ENCODE data around the gene FKBP3. TPM values are rescaled to one million over a fixed set of nuclear protein-coding genes. Genes with fewer than 3 reads are reported as not detected.

The FKBP3 gene
- total and polyA plus RNA-seq, 2 of the 13 experiments (the other 11 are each of a cell fraction or from before 2014, with no cell fraction given), result 57.0 to 87.6 TPM

DNA sequence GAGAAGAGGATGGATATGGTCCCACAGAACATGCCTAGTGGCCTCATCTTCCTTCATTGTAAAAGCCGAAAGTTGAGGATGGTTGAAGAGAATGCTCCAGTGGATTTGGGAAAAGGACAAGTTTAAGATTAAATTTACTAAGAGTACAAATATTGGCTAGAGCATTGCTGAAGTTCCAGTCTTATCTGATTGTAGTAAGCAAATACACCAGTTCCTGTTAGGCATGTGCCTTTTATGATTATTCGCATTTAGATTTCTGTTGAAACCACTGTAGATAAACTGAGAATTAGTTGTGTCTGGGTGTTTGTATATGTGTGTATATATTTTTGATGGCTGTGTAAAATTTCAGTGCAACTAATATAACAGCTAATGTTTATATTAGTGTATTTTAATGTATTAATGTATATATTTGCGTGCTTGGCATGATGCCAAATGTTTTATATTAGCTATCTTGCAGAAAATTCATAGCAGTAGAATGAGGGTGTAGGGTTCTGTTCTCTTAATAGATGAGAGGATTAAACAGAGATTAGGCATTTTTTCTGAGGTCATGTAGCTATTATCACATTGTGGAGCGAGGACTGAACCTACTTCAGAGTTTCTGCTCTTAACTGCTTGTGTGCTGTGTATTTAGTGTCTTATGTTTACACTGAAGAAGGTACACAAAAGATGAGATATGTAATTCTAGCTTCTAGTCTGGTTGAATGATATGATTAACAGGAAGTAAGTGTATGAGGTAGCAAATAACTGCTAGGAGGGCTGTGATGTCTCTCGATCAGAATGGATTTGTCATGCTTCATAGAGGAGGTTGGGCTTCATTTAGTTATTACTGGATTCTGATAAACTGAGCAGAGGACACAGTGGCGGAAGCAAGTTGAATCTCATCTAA, 21.1 kb downstream of the FKBP3 start:
- 0 out of 2 replicates have a peak, but pooled peaks cover 7% of the 10 kb centered on the region for H4K20me1 ChIP-seq (ENCODE audit: insufficient read depth, low read length)
- BruUV-seq (replicated peaks), result no TSS peak
- H3K27ac ChIP-seq (ENCODE audit: extremely low read length, insufficient read depth, low read length), result peak overlapping the region; percentile 35
- H2AFZ ChIP-seq (ENCODE audit: low read length), result no peak overlapping the region
- no peak overlapping the region; a peak in 1 of 6 replicates for H3K4me3 ChIP-seq (replicated peaks in 1 of 3; ENCODE audit: insufficient read depth in 1 of 3, low read depth in 2 of 3, low read length in 3 of 3)
- no peaks in the 10 kb centered on the region for H3K9me3 ChIP-seq (ENCODE audit: low read length)
- CTCF ChIA-PET (ENCODE audit: low intra/inter-chr PET ratio, low total read pairs), result no interaction called here
- peaks cover 34% of the 10 kb centered on the region for H3K4me1 ChIP-seq (ENCODE audit: insufficient read depth, low read length)
- WGBS (ENCODE audit: low lambda C conversion rate), result 81% methylated on average over 6 of the region's 6 CpGs
- in situ Hi-C loops (cut with HindIII; ENCODE audit: extremely low pct_ligation_motif_present, low pct_unique_long_range_greater_than_20kb) (no loop called here), intact Hi-C loops (cut with micrococcal nuclease; ENCODE audit: unreplicated experiment) (loop anchor here (2.0 kb wide), 1 partner anchor 22 kb away; the partner anchor contains the start of genes FANCM and FKBP3)
- POLR2A ChIA-PET, result interaction anchor here (1.2 to 2.5 kb wide), 4 partner anchors 18 to 151 kb away, joined by 3 to 16 read pairs (median 5); partner anchors contain the start of genes FKBP3, KLHL28 and TOGARAM1
- H3K79me2 ChIP-seq (ENCODE audit: insufficient read depth, low read length), result no peaks in the 10 kb centered on the region
- no peaks in the 10 kb centered on the region for H3K27me3 ChIP-seq (ENCODE audit: control insufficient read depth in 1 of 2, insufficient read depth in 2 of 2, low read length in 2 of 2)
- H3K36me3 ChIP-seq (replicated peaks in 1 of 2; ENCODE audit: control insufficient read depth in 1 of 2, insufficient read depth in 2 of 2, low read length in 2 of 2), result peaks cover 11 to 56% of the 10 kb centered on the region in 2 experiments
- peak; percentile 76 for ATAC-seq
- peak overlapping the region; percentile 39 for H3K4me2 ChIP-seq (ENCODE audit: low read depth, low read length)
- H3K9ac ChIP-seq (ENCODE audit: insufficient read depth, low read depth, low read length), result no peak overlapping the region
- peak; percentile 53 for DNase-seq (ENCODE audit: low spot score)
- peak; percentile 37 for FAIRE-seq
- TF ChIP-seq FOXA1 (IDR thresholded peaks at IDR 0.05) (no peak), FOXA1 (CRISPR knock-in tag; IDR thresholded peaks at IDR 0.05) (peak; percentile 51; the same call in 1 of the 2 replicates), SRSF4 (IDR thresholded peaks at IDR 0.05; ENCODE audit: low read depth, low read length, poor library complexity, severe bottlenecking) (no peak), ZNF839 (CRISPR knock-in tag; IDR thresholded peaks at IDR 0.05; ENCODE audit: borderline replicate concordance) (no peak), FOXA3 (CRISPR knock-in tag; IDR thresholded peaks at IDR 0.05) (peak; percentile 73), PPARG (CRISPR knock-in tag; conservative IDR thresholded peaks at IDR 0.05) (0 out of 2 replicates have a peak, but pooled peaks have one; percentile 19), GABPB1 (CRISPR knock-in tag; IDR thresholded peaks at IDR 0.05) (no peak)
- TF ChIP-seq, protein P1, sequence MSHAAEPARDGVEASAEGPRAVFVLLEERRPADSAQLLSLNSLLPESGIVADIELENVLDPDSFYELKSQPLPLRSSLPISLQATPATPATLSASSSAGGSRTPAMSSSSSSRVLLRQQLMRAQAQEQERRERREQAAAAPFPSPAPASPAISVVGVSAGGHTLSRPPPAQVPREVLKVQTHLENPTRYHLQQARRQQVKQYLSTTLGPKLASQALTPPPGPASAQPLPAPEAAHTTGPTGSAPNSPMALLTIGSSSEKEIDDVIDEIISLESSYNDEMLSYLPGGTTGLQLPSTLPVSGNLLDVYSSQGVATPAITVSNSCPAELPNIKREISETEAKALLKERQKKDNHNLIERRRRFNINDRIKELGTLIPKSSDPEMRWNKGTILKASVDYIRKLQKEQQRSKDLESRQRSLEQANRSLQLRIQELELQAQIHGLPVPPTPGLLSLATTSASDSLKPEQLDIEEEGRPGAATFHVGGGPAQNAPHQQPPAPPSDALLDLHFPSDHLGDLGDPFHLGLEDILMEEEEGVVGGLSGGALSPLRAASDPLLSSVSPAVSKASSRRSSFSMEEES (CRISPR knock-in tag; IDR thresholded peaks at IDR 0.05), result no peak
- TF ChIP-seq, protein P2, sequence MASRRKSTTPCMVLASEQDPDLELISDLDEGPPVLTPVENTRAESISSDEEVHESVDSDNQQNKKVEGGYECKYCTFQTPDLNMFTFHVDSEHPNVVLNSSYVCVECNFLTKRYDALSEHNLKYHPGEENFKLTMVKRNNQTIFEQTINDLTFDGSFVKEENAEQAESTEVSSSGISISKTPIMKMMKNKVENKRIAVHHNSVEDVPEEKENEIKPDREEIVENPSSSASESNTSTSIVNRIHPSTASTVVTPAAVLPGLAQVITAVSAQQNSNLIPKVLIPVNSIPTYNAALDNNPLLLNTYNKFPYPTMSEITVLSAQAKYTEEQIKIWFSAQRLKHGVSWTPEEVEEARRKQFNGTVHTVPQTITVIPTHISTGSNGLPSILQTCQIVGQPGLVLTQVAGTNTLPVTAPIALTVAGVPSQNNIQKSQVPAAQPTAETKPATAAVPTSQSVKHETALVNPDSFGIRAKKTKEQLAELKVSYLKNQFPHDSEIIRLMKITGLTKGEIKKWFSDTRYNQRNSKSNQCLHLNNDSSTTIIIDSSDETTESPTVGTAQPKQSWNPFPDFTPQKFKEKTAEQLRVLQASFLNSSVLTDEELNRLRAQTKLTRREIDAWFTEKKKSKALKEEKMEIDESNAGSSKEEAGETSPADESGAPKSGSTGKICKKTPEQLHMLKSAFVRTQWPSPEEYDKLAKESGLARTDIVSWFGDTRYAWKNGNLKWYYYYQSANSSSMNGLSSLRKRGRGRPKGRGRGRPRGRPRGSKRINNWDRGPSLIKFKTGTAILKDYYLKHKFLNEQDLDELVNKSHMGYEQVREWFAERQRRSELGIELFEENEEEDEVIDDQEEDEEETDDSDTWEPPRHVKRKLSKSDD (CRISPR knock-in tag; IDR thresholded peaks at IDR 0.05; ENCODE audit: low read depth), result no peak
- TF ChIP-seq, protein P3, sequence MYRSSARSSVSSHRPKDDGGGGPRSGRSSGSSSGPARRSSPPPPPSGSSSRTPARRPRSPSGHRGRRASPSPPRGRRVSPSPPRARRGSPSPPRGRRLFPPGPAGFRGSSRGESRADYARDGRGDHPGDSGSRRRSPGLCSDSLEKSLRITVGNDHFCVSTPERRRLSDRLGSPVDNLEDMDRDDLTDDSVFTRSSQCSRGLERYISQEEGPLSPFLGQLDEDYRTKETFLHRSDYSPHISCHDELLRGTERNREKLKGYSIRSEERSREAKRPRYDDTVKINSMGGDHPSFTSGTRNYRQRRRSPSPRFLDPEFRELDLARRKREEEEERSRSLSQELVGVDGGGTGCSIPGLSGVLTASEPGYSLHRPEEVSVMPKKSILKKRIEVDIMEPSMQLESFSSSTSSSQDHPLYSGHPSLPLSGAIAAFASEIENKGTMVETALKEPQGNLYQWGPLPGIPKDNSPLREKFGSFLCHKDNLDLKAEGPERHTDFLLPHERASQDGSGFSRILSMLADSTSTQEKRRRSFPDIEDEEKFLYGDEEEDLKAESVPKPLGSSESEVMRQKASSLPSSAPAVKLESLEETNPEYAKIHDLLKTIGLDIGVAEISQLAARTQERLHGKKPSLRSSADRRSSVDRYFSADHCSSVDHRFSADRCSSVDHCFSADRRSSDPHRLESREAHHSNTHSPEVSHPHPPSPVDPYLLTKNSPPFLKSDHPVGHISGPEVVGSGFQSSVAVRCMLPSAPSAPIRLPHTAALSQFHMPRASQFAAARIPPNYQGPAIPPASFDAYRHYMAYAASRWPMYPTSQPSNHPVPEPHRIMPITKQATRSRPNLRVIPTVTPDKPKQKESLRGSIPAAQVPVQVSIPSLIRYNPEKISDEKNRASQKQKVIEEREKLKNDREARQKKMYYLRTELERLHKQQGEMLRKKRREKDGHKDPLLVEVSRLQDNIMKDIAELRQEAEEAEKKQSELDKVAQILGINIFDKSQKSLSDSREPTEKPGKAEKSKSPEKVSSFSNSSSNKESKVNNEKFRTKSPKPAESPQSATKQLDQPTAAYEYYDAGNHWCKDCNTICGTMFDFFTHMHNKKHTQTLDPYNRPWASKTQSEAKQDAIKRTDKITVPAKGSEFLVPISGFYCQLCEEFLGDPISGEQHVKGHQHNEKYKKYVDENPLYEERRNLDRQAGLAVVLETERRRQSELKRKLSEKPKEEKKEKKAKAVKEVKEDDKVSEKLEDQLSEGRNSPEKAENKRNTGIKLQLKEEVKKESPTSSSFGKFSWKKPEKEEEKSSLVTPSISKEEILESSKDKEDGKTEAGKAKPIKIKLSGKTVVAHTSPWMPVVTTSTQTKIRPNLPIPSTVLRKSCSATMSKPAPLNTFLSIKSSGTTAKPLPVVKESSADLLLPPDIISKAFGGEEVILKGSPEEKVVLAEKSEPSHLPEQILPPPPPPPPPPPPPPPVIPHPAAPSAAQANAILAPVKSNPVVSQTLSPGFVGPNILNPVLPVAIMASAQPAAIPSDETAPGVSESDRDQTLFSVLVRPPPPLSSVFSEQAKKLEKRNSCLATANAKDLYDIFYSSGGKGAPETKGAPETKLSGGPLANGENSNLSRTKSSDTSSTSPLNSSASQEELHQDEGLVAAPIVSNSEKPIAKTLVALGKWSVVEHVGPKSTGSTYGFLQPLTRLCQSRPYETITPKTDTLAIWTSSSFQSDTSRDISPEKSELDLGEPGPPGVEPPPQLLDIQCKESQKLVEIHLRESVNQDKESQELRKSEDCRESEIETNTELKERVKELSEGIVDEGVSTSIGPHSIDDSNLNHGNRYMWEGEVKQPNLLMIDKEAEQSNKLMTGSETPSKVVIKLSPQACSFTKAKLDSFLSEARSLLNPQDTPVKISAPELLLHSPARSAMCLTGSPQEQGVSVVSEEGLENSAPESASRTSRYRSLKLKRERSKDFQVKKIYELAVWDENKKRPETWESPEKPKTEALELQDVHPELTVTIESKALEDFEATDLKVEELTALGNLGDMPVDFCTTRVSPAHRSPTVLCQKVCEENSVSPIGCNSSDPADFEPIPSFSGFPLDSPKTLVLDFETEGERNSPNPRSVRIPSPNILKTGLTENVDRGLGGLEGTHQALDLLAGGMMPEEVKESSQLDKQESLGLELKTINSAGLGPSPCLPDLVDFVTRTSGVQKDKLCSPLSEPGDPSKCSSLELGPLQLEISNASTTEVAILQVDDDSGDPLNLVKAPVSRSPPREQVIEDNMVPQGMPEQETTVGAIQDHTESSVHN (CRISPR knock-in tag; IDR thresholded peaks at IDR 0.05), result no peak
